ENCODE data around the gene MGAT4D. TPM values are rescaled to one million over a fixed set of nuclear protein-coding genes. Genes with fewer than 3 reads are reported as not detected.

Gene MGAT4D
- total and polyA plus RNA-seq, 4 experiments from 2014 or later, result not detected

- ChIA-PET POLR2A (ENCODE audit: partially characterized antibody) (no interaction called here), CTCF (ENCODE audit: partially characterized antibody) (no interaction called here)
- Mint-ChIP-seq H3K4me3 (no peak overlapping the region), H3K9me3 (peaks cover 0 to 3% (median 0%) of the 10 kb centered on the region in 8 donors), H3K27ac (no peak overlapping the region), H3K36me3 (no peaks in the 10 kb centered on the region), H3K27me3 (peaks cover 16 to 31% of the 10 kb centered on the region in 2 donors), H3K4me1 (peaks cover 0 to 4% (median 0%) of the 10 kb centered on the region in 4 donors)
- no peaks in the 10 kb centered on the region for H3K27me3 ChIP-seq (ENCODE audit: insufficient read depth, low read length)
- H3K4me1 ChIP-seq (ENCODE audit: insufficient read depth, low read length), result no peaks in the 10 kb centered on the region
- H3K4me3 ChIP-seq (ENCODE audit: low read length in 2 of 2), result no peak overlapping the region
- no peaks in the 10 kb centered on the region for H3K9me3 ChIP-seq (ENCODE audit: control insufficient read depth in 1 of 2, low read length in 2 of 2)
- no peak for DNase-seq
- H3K36me3 ChIP-seq (ENCODE audit: insufficient read depth, low read length), result no peaks in the 10 kb centered on the region
- H3K27ac ChIP-seq (ENCODE audit: low read depth, low read length), result no peak overlapping the region
- intact Hi-C loops (cut with micrococcal nuclease), result no loop called here
These were observed 28.0 kb downstream of the MGAT4D start for GRCh38 chr4:140469791-140470733.

GRCh38 chr4:140466146-140466545 lies 31.9 kb downstream of the MGAT4D start:
- DNase-seq, result no peak
- H3K9me3 Mint-ChIP-seq, result peaks cover 0 to 3% (median 0%) of the 10 kb centered on the region in 8 donors
- Histone ChIP-seq H3K27ac (ENCODE audit: low read depth, low read length) (no peak overlapping the region), H3K9me3 (ENCODE audit: control insufficient read depth in 1 of 2, low read length in 2 of 2) (no peaks in the 10 kb centered on the region), H3K4me1 (ENCODE audit: insufficient read depth, low read length) (no peaks in the 10 kb centered on the region), H3K27me3 (ENCODE audit: insufficient read depth, low read length) (no peaks in the 10 kb centered on the region), H3K36me3 (ENCODE audit: insufficient read depth, low read length) (no peaks in the 10 kb centered on the region), H3K4me3 (ENCODE audit: low read length in 2 of 2) (no peak overlapping the region)
- intact Hi-C loops (cut with micrococcal nuclease), result no loop called here
- no peak overlapping the region for H3K4me3 Mint-ChIP-seq
- no peak overlapping the region for H3K27ac Mint-ChIP-seq
- ChIA-PET CTCF (ENCODE audit: partially characterized antibody) (no interaction called here), POLR2A (ENCODE audit: partially characterized antibody) (no interaction called here)
- peaks cover 18 to 28% of the 10 kb centered on the region in 2 donors for H3K27me3 Mint-ChIP-seq
- H3K4me1 Mint-ChIP-seq, result peaks cover 0 to 2% (median 0%) of the 10 kb centered on the region in 4 donors
- no peaks in the 10 kb centered on the region for H3K36me3 Mint-ChIP-seq

- peaks cover 9 to 20% of the 10 kb centered on the region in 2 donors for H3K27me3 Mint-ChIP-seq
- H3K27ac ChIP-seq (ENCODE audit: low read depth, low read length), result no peak overlapping the region
- no peaks in the 10 kb centered on the region for H3K36me3 Mint-ChIP-seq
- H3K36me3 ChIP-seq (ENCODE audit: insufficient read depth, low read length), result no peaks in the 10 kb centered on the region
- intact Hi-C loops (cut with micrococcal nuclease), result no loop called here
- no peak overlapping the region for H3K27ac Mint-ChIP-seq
- H3K4me1 Mint-ChIP-seq, result no peaks in the 10 kb centered on the region
- no peak for DNase-seq
- H3K9me3 ChIP-seq (ENCODE audit: control insufficient read depth in 1 of 2, low read length in 2 of 2), result no peaks in the 10 kb centered on the region
- H3K4me1 ChIP-seq (ENCODE audit: insufficient read depth, low read length), result no peaks in the 10 kb centered on the region
- ChIA-PET POLR2A (ENCODE audit: partially characterized antibody) (no interaction called here), CTCF (ENCODE audit: partially characterized antibody) (interaction anchor here (1.0 kb wide), 1 partner anchor 104 kb away, joined by 3 read pairs; no protein-coding TSS in a partner anchor)
- no peak overlapping the region for H3K4me3 ChIP-seq (ENCODE audit: low read length in 2 of 2)
- no peaks in the 10 kb centered on the region for H3K27me3 ChIP-seq (ENCODE audit: insufficient read depth, low read length)
- H3K9me3 Mint-ChIP-seq, result peaks cover 0 to 2% (median 0%) of the 10 kb centered on the region in 8 donors
- H3K4me3 Mint-ChIP-seq, result peak overlapping the region in 1 of 8 donors; percentile 70
These were observed 34.5 kb downstream of the MGAT4D start for GRCh38 chr4:140463614-140464013.

GRCh38 chr4:140463182-140463581 lies 34.9 kb downstream of the MGAT4D start:
- Mint-ChIP-seq H3K4me1 (no peaks in the 10 kb centered on the region), H3K27me3 (peaks cover 8 to 19% of the 10 kb centered on the region in 2 donors), H3K27ac (no peak overlapping the region), H3K9me3 (peaks cover 0 to 2% (median 0%) of the 10 kb centered on the region in 8 donors), H3K4me3 (no peak overlapping the region), H3K36me3 (no peaks in the 10 kb centered on the region)
- Histone ChIP-seq H3K4me3 (ENCODE audit: low read length in 2 of 2) (no peak overlapping the region), H3K36me3 (ENCODE audit: insufficient read depth, low read length) (no peaks in the 10 kb centered on the region), H3K4me1 (ENCODE audit: insufficient read depth, low read length) (no peaks in the 10 kb centered on the region), H3K9me3 (ENCODE audit: control insufficient read depth in 1 of 2, low read length in 2 of 2) (no peaks in the 10 kb centered on the region), H3K27me3 (ENCODE audit: insufficient read depth, low read length) (no peaks in the 10 kb centered on the region), H3K27ac (ENCODE audit: low read depth, low read length) (no peak overlapping the region)
- intact Hi-C loops (cut with micrococcal nuclease), result no loop called here
- ChIA-PET CTCF (ENCODE audit: partially characterized antibody) (interaction anchor here (1.0 kb wide), 1 partner anchor 103 kb away, joined by 3 read pairs; no protein-coding TSS in a partner anchor), POLR2A (ENCODE audit: partially characterized antibody) (no interaction called here)
- DNase-seq, result no peak

GRCh38 chr4:140450352-140450751 lies 47.7 kb downstream of the MGAT4D start:
- Mint-ChIP-seq H3K36me3 (no peaks in the 10 kb centered on the region), H3K27ac (no peak overlapping the region), H3K27me3 (peaks cover 25 to 32% of the 10 kb centered on the region in 2 donors), H3K4me3 (no peak overlapping the region), H3K4me1 (no peaks in the 10 kb centered on the region), H3K9me3 (peaks cover 0 to 3% (median 0%) of the 10 kb centered on the region in 8 donors)
- ChIA-PET CTCF (ENCODE audit: partially characterized antibody) (no interaction called here), POLR2A (ENCODE audit: partially characterized antibody) (no interaction called here)
- H3K4me1 ChIP-seq (ENCODE audit: insufficient read depth, low read length), result no peaks in the 10 kb centered on the region
- no peaks in the 10 kb centered on the region for H3K9me3 ChIP-seq (ENCODE audit: control insufficient read depth in 1 of 2, low read length in 2 of 2)
- intact Hi-C loops (cut with micrococcal nuclease), result no loop called here
- no peak overlapping the region for H3K27ac ChIP-seq (ENCODE audit: low read depth, low read length)
- no peak overlapping the region for H3K4me3 ChIP-seq (ENCODE audit: low read length in 2 of 2)
- no peaks in the 10 kb centered on the region for H3K36me3 ChIP-seq (ENCODE audit: insufficient read depth, low read length)
- DNase-seq, result no peak
- H3K27me3 ChIP-seq (ENCODE audit: insufficient read depth, low read length), result peaks cover 4% of the 10 kb centered on the region

- Mint-ChIP-seq H3K9me3 (peaks cover 0 to 3% (median 0%) of the 10 kb centered on the region in 8 donors), H3K4me1 (no peaks in the 10 kb centered on the region), H3K4me3 (no peak overlapping the region), H3K27me3 (peaks cover 23 to 28% of the 10 kb centered on the region in 2 donors), H3K27ac (no peak overlapping the region), H3K36me3 (no peaks in the 10 kb centered on the region)
- Histone ChIP-seq H3K4me1 (ENCODE audit: insufficient read depth, low read length) (no peaks in the 10 kb centered on the region), H3K4me3 (ENCODE audit: low read length in 2 of 2) (no peak overlapping the region), H3K27me3 (ENCODE audit: insufficient read depth, low read length) (peaks cover 4% of the 10 kb centered on the region), H3K27ac (ENCODE audit: low read depth, low read length) (no peak overlapping the region), H3K9me3 (ENCODE audit: control insufficient read depth in 1 of 2, low read length in 2 of 2) (no peaks in the 10 kb centered on the region), H3K36me3 (ENCODE audit: insufficient read depth, low read length) (no peaks in the 10 kb centered on the region)
- ChIA-PET POLR2A (ENCODE audit: partially characterized antibody) (no interaction called here), CTCF (ENCODE audit: partially characterized antibody) (no interaction called here)
- intact Hi-C loops (cut with micrococcal nuclease), result no loop called here
- no peak for DNase-seq
These were observed 49.3 kb downstream of the MGAT4D start for GRCh38 chr4:140448830-140449229.

- Histone ChIP-seq H3K4me3 (ENCODE audit: low read length in 2 of 2) (no peak overlapping the region), H3K27ac (ENCODE audit: low read depth, low read length) (no peak overlapping the region), H3K36me3 (ENCODE audit: insufficient read depth, low read length) (no peaks in the 10 kb centered on the region), H3K27me3 (ENCODE audit: insufficient read depth, low read length) (peaks cover 4% of the 10 kb centered on the region), H3K4me1 (ENCODE audit: insufficient read depth, low read length) (no peaks in the 10 kb centered on the region), H3K9me3 (ENCODE audit: control insufficient read depth in 1 of 2, low read length in 2 of 2) (no peaks in the 10 kb centered on the region)
- Mint-ChIP-seq H3K27me3 (peaks cover 21 to 26% of the 10 kb centered on the region in 2 donors), H3K9me3 (peaks cover 0 to 3% (median 0%) of the 10 kb centered on the region in 8 donors), H3K27ac (no peak overlapping the region), H3K4me1 (no peaks in the 10 kb centered on the region), H3K36me3 (no peaks in the 10 kb centered on the region), H3K4me3 (no peak overlapping the region)
- ChIA-PET POLR2A (ENCODE audit: partially characterized antibody) (no interaction called here), CTCF (ENCODE audit: partially characterized antibody) (interaction anchor here (1.3 kb wide), 1 partner anchor 88 kb away, joined by 5 read pairs; no protein-coding TSS in a partner anchor)
- intact Hi-C loops (cut with micrococcal nuclease), result no loop called here
- DNase-seq, result no peak
These were observed 49.9 kb downstream of the MGAT4D start for GRCh38 chr4:140448162-140448561.
